Measurements from ENCODE around the gene RIN3. TPM values are rescaled to one million over a fixed set of nuclear protein-coding genes. Genes with fewer than 3 reads are reported as not detected.
"Not testable (repeated sequence)": the region's sequence is repeated elsewhere in the genome, so short reads cannot be mapped to it uniquely, and the experiment has no call there.

Gene RIN3
- polyA plus RNA-seq, 3 donors, result 4.6 to 5.5 (median 4.9) TPM

- DNase-seq (ENCODE audit: low read depth in 3 of 3, low spot score in 2 of 3), result no peak
These were observed 188.9 kb downstream of the RIN3 start for GRCh38 chr14:92702441-92702918.

GRCh38 chr14:92703516-92703915, 189.9 kb downstream of the RIN3 start:
- no peak for DNase-seq (ENCODE audit: low read depth in 3 of 3, low spot score in 2 of 3)

GRCh38 chr14:92704036-92704804, 190.6 kb downstream of the RIN3 start:
- no peak for DNase-seq (ENCODE audit: low read depth in 3 of 3, low spot score in 2 of 3)

GRCh38 chr14:92704821-92705220, 191.2 kb downstream of the RIN3 start:
- DNase-seq (ENCODE audit: low read depth in 3 of 3, low spot score in 2 of 3), result no peak

- no peak for DNase-seq (ENCODE audit: low read depth in 3 of 3, low spot score in 2 of 3)
These were observed 192.8 kb downstream of the RIN3 start for GRCh38 chr14:92706386-92706785.

- DNase-seq (ENCODE audit: low read depth in 3 of 3, low spot score in 2 of 3), result no peak
These were observed 195.9 kb downstream of the RIN3 start for GRCh38 chr14:92709340-92710000.

GRCh38 chr14:92710001-92710341, 196.4 kb downstream of the RIN3 start:
- no peak for DNase-seq (ENCODE audit: low read depth in 3 of 3, low spot score in 2 of 3)

GRCh38 chr14:92711976-92712653, 198.5 kb downstream of the RIN3 start:
- no peak for DNase-seq (ENCODE audit: low read depth in 3 of 3, low spot score in 2 of 3)

GRCh38 chr14:92712654-92713051, 199.1 kb downstream of the RIN3 start:
- DNase-seq (ENCODE audit: low read depth in 3 of 3, low spot score in 2 of 3), result no peak

- not testable (repeated sequence) for DNase-seq (ENCODE audit: low read depth in 3 of 3, low spot score in 2 of 3)
These were observed 201.2 kb downstream of the RIN3 start for GRCh38 chr14:92714739-92715307.

GRCh38 chr14:92716131-92716530, 202.6 kb downstream of the RIN3 start:
- DNase-seq (ENCODE audit: low read depth in 3 of 3, low spot score in 2 of 3), result no peak

GRCh38 chr14:92717571-92718042, 204.0 kb downstream of the RIN3 start:
- no peak for DNase-seq (ENCODE audit: low read depth in 3 of 3, low spot score in 2 of 3)

GRCh38 chr14:92718664-92719063, 205.1 kb downstream of the RIN3 start:
- DNase-seq (ENCODE audit: low read depth in 3 of 3, low spot score in 2 of 3), result no peak

GRCh38 chr14:92719421-92719820, 205.8 kb downstream of the RIN3 start:
- DNase-seq (ENCODE audit: low read depth in 3 of 3, low spot score in 2 of 3), result no peak

GRCh38 chr14:92719890-92720323, 206.3 kb downstream of the RIN3 start:
- no peak for DNase-seq (ENCODE audit: low read depth in 3 of 3, low spot score in 2 of 3)

- no peak for DNase-seq (ENCODE audit: low read depth in 3 of 3, low spot score in 2 of 3)
These were observed 211.1 kb downstream of the RIN3 start for GRCh38 chr14:92724516-92725340.

- no peak for DNase-seq (ENCODE audit: low read depth in 3 of 3, low spot score in 2 of 3)
These were observed 212.8 kb downstream of the RIN3 start for GRCh38 chr14:92726135-92726932.

- DNase-seq (ENCODE audit: low read depth in 3 of 3, low spot score in 2 of 3), result no peak
These were observed 213.3 kb downstream of the RIN3 start for GRCh38 chr14:92726933-92727262.

- no peak for DNase-seq (ENCODE audit: low read depth in 3 of 3, low spot score in 2 of 3)
These were observed 215.3 kb downstream of the RIN3 start for GRCh38 chr14:92728759-92729364.

Measured in right renal cortex interstitium (tissue), 3 donors.